K562 (cell line): ENCODE results near the gene MAGEB4. TPM values are rescaled to one million over a fixed set of nuclear protein-coding genes. Genes with fewer than 3 reads are reported as not detected.
A peak's percentile ranks its signal among the peaks of the same experiment; 100 is the strongest.

Experiments
- CHD7 ChIP-seq: fragments of 200-600 bp; sonication (generic); IDR thresholded peaks from one replicate; pipeline ENCODE4 v1.6.1; 2012; ENCODE audit warnings: mild to moderate bottlenecking, low read depth, low read length, inconsistent platforms
- DACH1 ChIP-seq: fragments of 450-650 bp; IDR thresholded peaks from 2 replicates; pipeline ENCODE4 v1.6.1; 2018; ENCODE audit not compliant: partially characterized antibody
- PYGO2 ChIP-seq: fragments of 450-650 bp; IDR thresholded peaks from 2 replicates; pipeline ENCODE4 v1.6.1; 2016; ENCODE audit warnings: mild to moderate bottlenecking, missing genetic modification characterization, moderate library complexity, missing compliant biosample characterization
- TAF9B ChIP-seq: fragments of 450-650 bp; IDR thresholded peaks from 2 replicates; pipeline ENCODE4 v1.6.1; 2018; ENCODE audit warnings: mild to moderate bottlenecking; ENCODE audit not compliant: partially characterized antibody
- TARDBP ChIP-seq: fragments of 450-650 bp; IDR thresholded peaks from 2 replicates; pipeline ENCODE4 v1.6.1; 2016
- TFAM ChIP-seq: fragments of 250-450 bp; sonication (Bioruptor Pico); conservative IDR thresholded peaks from 2 replicates; pipeline ENCODE4 v1.5.0; 2021; ENCODE audit warnings: mild to moderate bottlenecking, moderate library complexity
- polyA plus RNA-seq, 8 experiments: library from polyadenylated mRNA; depleted of rRNA in 4 of 8; stranded (reverse) in 5 of 8; unstranded in 3 of 8; fragments of >200 nt; fragmentation: Nextera tagmentation in 2 of 8; fragmentation: Illumina TruSeq in 1 of 8; extraction: Ambion mirVana in 2 of 8; extraction: Trizol in 1 of 8; gene quantifications; 2 replicates each; pipeline versions ENCODE4 v1.2.1 to v1.2.3, GENCODE V29; 2011 to 2014; ENCODE audit warnings: inconsistent platforms in 1 of 8, missing spikeins in 1 of 8
- total RNA-seq, 7 experiments: library from RNA; depleted of rRNA in 6 of 7; stranded (reverse); fragments of >200 nt in 6 of 7; fragmentation: Illumina TruSeq in 2 of 7; extraction: Trizol in 2 of 7; gene quantifications; 2 replicates each; pipeline versions ENCODE4 v1.2.1 to v1.2.3, GENCODE V29; 2011 to 2021; ENCODE audit warnings: low replicate concordance in 1 of 7
- TF ChIP-seq, protein P1 (sequence below): fragments of 250-450 bp; sonication (Bioruptor Pico); IDR thresholded peaks from 2 replicates; pipeline ENCODE4 v1.4.0; 2020
- TF ChIP-seq, protein P2 (sequence below), 2 experiments: fragments of 450-650 bp; conservative IDR thresholded peaks; 2 replicates each; pipeline ENCODE4 v1.6.1; 2017; ENCODE audit warnings: mild to moderate bottlenecking in 2 of 2, moderate library complexity in 2 of 2

The MAGEB4 gene
- total and polyA plus RNA-seq, 9 of the 15 experiments (the other 6 are each of a cell fraction or from before 2014, with no cell fraction given) = 0.04 to 0.09 (median 0.06) TPM; not detected in 6

DNA sequence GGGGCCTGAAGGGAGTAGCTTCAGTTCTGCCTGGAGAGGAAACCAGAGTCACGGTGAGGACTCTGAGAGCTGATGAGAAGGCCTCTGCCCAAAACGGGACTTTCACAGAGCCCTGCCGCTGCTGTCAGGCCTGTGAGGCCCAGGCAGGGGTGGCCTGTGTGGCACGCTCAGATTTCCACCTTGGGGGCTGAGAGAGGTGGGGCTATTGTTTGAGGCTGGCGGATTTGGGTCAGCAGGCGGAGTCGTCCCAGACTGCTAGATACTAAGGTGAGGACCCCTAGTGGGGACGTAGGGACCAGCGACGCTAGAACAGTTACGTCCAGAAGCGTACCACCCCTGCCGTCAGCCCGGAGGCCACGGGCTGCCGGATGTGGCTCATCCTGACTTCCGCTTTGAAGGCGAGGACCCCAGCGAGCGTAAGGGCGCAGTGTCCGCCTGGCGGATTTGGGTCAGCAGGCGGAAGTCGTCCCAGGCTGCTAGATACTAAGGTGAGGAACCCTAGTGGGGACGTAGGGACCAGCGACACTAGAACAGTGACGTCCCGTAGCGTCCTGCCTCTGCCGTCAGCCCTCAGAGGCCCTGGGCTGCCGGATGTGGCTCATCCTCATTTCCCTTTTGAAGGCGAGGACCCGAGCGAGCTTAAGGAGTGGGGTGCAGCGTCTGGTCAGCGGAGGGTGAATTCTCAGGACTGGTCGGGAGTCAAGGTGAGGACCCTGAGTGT is 5.1 kb downstream of the MAGEB4 start, which contains the start of gene MAGEB1 (continued):
- TF ChIP-seq TFAM (CRISPR knock-in tag) = no peak
- TF ChIP-seq DACH1 = no peak
- TF ChIP-seq, protein P1, sequence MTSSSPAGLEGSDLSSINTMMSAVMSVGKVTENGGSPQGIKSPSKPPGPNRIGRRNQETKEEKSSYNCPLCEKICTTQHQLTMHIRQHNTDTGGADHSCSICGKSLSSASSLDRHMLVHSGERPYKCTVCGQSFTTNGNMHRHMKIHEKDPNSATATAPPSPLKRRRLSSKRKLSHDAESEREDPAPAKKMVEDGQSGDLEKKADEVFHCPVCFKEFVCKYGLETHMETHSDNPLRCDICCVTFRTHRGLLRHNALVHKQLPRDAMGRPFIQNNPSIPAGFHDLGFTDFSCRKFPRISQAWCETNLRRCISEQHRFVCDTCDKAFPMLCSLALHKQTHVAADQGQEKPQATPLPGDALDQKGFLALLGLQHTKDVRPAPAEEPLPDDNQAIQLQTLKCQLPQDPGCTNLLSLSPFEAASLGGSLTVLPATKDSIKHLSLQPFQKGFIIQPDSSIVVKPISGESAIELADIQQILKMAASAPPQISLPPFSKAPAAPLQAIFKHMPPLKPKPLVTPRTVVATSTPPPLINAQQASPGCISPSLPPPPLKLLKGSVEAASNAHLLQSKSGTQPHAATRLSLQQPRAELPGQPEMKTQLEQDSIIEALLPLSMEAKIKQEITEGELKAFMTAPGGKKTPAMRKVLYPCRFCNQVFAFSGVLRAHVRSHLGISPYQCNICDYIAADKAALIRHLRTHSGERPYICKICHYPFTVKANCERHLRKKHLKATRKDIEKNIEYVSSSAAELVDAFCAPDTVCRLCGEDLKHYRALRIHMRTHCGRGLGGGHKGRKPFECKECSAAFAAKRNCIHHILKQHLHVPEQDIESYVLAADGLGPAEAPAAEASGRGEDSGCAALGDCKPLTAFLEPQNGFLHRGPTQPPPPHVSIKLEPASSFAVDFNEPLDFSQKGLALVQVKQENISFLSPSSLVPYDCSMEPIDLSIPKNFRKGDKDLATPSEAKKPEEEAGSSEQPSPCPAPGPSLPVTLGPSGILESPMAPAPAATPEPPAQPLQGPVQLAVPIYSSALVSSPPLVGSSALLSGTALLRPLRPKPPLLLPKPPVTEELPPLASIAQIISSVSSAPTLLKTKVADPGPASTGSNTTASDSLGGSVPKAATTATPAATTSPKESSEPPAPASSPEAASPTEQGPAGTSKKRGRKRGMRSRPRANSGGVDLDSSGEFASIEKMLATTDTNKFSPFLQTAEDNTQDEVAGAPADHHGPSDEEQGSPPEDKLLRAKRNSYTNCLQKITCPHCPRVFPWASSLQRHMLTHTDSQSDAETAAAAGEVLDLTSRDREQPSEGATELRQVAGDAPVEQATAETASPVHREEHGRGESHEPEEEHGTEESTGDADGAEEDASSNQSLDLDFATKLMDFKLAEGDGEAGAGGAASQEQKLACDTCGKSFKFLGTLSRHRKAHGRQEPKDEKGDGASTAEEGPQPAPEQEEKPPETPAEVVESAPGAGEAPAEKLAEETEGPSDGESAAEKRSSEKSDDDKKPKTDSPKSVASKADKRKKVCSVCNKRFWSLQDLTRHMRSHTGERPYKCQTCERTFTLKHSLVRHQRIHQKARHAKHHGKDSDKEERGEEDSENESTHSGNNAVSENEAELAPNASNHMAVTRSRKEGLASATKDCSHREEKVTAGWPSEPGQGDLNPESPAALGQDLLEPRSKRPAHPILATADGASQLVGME (CRISPR knock-in tag) = no peak
- no peak for TF ChIP-seq CHD7
- TF ChIP-seq TARDBP = peak; percentile 73; the same call in 1 of the 2 replicates
- TF ChIP-seq TAF9B = peak; percentile 41
- TF ChIP-seq PYGO2 (tag) = no peak
- TF ChIP-seq, protein P2, sequence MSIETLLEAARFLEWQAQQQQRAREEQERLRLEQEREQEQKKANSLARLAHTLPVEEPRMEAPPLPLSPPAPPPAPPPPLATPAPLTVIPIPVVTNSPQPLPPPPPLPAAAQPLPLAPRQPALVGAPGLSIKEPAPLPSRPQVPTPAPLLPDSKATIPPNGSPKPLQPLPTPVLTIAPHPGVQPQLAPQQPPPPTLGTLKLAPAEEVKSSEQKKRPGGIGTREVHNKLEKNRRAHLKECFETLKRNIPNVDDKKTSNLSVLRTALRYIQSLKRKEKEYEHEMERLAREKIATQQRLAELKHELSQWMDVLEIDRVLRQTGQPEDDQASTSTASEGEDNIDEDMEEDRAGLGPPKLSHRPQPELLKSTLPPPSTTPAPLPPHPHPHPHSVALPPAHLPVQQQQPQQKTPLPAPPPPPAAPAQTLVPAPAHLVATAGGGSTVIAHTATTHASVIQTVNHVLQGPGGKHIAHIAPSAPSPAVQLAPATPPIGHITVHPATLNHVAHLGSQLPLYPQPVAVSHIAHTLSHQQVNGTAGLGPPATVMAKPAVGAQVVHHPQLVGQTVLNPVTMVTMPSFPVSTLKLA (conservative IDR thresholded peaks at IDR 0.05) = no peak
